NCI-H1436 (cell line): ENCODE data around the gene SPTSSA.
"Not testable (repeated sequence)": the region's sequence is repeated elsewhere in the genome, so short reads cannot be mapped to it uniquely, and the experiment has no call there.

Experiments used
- DNase-seq: peaks from one replicate; lab custom pipeline; 2025; lab: John Stamatoyannopoulos, UW

SPTSSA gene

DNA sequence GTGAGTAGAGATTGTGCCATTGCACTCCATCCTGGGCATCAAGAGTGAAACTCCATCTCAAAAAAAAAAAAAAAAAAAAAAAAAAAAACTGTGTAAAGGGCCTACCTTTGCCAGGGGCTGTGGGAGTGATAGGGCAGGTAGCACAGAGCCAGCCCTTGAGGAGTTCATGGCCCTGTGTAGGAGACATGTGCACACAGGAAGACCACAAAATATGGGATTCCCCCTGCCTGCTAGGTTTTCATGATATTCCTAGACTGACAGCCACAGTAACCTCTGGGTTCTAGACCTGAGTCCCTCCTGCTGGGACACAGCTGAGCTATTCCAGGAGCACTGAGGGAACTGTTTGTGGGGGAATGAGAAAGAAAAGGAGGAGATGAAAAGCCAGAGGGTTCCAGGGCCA, 8.3 kb upstream of the SPTSSA start:
- DNase-seq = no peak

GRCh38 chr14:34466691-34467090, 4.7 kb upstream of the SPTSSA start:
- no peak for DNase-seq

GRCh38 chr14:34465069-34465859, 3.2 kb upstream of the SPTSSA start:
- DNase-seq = no peak

DNA sequence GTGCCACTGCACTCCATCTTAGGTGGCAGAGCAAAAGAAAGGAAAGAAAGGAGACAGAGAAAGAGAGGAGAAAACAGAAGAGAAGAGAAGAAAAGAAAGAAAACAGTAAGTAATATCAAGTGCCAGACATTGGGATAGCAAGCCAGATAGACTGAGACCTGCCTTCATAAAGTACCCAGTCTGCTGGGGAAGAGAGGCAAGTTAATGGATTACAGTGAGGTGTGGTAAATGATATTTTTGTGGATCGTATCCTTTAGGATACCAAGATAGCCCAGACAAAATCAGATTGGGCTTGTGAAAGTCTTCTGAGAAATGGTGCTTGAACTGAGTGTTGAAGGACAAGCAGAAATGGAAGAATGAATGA, 1.5 kb upstream of the SPTSSA start:
- DNase-seq = no peak

- no peak for DNase-seq
Measured at GRCh38 chr14:34461334-34462131, 507 bp downstream of the SPTSSA start.

DNA sequence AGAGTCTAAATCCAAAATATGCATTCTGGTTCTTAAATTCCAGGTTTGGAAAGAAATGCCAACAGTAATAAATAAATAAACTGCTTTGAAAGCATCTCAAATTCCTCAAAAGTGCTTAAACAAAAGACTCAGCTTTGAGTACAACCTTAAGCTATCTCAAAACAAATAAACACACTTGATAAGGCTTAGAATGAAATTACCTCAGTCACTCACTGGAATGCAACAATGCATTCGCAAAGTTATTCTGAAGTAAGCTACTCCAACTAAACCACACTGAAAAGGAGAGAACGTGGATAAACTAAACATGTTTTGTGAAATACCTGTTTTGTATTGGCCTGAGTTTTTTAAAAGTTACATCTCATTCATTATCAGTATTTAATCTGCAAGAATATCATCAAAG, 1.2 kb downstream of the SPTSSA start:
- no peak for DNase-seq

DNA sequence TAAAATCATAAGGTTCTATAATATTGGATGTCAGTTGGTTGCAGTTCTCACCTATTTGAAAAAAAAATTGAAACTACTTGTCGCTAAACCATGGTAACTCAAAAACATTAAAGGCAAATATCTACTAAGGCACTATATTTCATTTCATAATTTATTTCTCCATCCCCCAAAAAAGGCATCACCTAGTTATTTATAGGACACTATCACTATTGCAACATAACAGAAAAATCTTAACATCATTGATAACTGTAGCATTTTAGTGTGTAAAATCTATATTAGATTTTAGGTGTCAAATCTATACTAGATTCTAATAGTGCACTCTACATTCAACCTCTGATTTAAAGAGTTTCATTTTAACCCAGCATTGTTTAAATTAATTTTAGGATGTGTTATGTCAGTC, 1.7 kb downstream of the SPTSSA start:
- no peak for DNase-seq

GRCh38 chr14:34457186-34457585, 4.9 kb downstream of the SPTSSA start:
- DNase-seq = no peak

DNA sequence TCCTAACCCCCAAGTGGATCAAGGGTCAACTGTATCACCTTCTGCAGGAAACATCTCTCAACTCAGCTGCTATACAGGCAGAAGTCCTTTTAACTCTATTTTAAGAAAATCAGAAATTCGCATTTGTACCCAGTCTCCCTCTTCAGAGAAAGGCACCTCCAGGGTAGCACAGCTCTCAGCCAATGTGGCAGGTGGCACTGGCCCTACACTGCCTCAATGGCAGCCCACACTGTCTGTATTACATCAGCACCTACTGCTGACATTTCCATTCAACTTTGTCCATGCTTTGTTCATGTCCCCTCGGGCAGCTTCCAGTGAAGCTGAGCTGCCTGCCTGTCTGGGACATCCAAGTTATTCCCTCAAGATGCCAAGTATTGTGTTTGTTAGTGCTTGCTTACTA, 8.8 kb downstream of the SPTSSA start:
- no peak for DNase-seq

GRCh38 chr14:34452258-34452822, 9.7 kb downstream of the SPTSSA start:
- DNase-seq = no peak

DNA sequence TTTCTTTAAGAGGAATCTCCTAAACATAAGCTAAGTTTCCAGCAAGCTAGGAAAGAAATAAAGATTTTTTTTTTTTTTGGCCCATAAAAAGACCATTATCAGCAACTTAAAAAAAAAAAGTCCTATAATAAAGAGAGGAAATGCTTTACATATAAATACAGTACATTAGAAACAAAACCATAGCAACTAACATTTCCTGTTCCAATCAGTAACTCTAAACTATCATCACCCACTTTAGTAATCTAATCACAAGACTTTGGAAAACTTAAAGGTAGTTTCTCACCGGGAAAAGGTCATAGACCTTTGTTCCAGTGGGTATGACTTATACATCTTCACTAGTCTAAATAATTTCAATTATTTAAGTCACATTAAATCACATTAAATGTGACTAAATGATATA, 11.1 kb downstream of the SPTSSA start:
- no peak for DNase-seq

- DNase-seq = no peak
Measured at GRCh38 chr14:34450542-34450915, 11.5 kb downstream of the SPTSSA start.

- no peak for DNase-seq
Measured at GRCh38 chr14:34449819-34450541, 12.1 kb downstream of the SPTSSA start.

DNA sequence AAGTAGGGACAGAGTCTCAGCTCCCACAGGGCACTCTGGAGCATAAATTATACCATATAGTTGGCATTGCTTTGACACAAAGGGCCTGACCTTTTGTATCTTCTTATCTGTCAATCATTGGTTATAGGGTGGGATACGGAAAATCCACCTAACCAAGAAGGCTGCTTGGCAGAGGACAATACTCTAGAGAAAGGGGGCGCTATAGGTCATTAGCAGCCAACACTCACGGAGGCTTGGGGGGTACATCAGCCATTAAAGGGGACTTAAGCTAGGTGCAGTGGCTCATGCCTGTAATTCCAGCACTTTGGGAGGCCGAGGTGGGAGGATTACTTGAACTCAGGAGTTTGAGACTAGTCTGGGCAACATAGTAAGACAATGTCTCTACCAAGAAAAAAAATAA, 22.9 kb downstream of the SPTSSA start:
- no peak for DNase-seq

- no peak for DNase-seq
Measured at GRCh38 chr14:34438438-34438837, 23.6 kb downstream of the SPTSSA start.

- no peak for DNase-seq
Measured at GRCh38 chr14:34437729-34438080, 24.3 kb downstream of the SPTSSA start.

GRCh38 chr14:34436960-34437728, 24.9 kb downstream of the SPTSSA start:
- no peak for DNase-seq

- no peak for DNase-seq
Measured at GRCh38 chr14:34436118-34436905, 25.7 kb downstream of the SPTSSA start.

- no peak for DNase-seq
Measured at GRCh38 chr14:34433957-34434356, 28.1 kb downstream of the SPTSSA start.

- DNase-seq = not testable (repeated sequence)
Measured at GRCh38 chr14:34428102-34428466, 34.0 kb downstream of the SPTSSA start.
